Activated CD4-positive, alpha-beta memory T cell treated with anti-CD3 and anti-CD28 coated beads for 36 hours (primary cell): ENCODE data around the gene DNAH9. TPM values are rescaled to one million over a fixed set of nuclear protein-coding genes. Genes with fewer than 3 reads are reported as not detected.
"Not testable (repeated sequence)": the region's sequence is repeated elsewhere in the genome, so short reads cannot be mapped to it uniquely, and the experiment has no call there.

Experiments
- CTCF ChIA-PET: fragments of 350-600 bp; sonication (Branson Sonifier 250); formaldehyde crosslinking; loops from one replicate; lab custom pipeline; 2021; ENCODE audit warnings: antibody characterized with exemption, inconsistent platforms; lab: Charles Lee
- POLR2A ChIA-PET: fragments of 350-600 bp; sonication (Branson Sonifier 250); formaldehyde crosslinking; loops from one replicate; lab custom pipeline; 2021; ENCODE audit warnings: antibody characterized with exemption; lab: Charles Lee
- DNase-seq: peaks from one replicate; pipeline ENCODE4 v3.0.0-alpha.2; 2020
- H3K27ac Mint-ChIP-seq: one replicate; pipeline ENCODE4 v1.8.0; 2021; ENCODE audit warnings: mixed read lengths
- H3K27me3 Mint-ChIP-seq: one replicate; pipeline ENCODE4 v1.8.0; 2021; ENCODE audit warnings: mixed read lengths
- H3K36me3 Mint-ChIP-seq: one replicate; pipeline ENCODE4 v1.8.0; 2021; ENCODE audit warnings: mixed read lengths
- H3K4me1 Mint-ChIP-seq: one replicate; pipeline ENCODE4 v1.8.0; 2021; ENCODE audit warnings: low read depth, mixed read lengths
- H3K4me3 Mint-ChIP-seq: one replicate; pipeline ENCODE4 v1.8.0; 2021; ENCODE audit warnings: mild to moderate bottlenecking, mixed read lengths
- H3K9me3 Mint-ChIP-seq: one replicate; pipeline ENCODE4 v1.8.0; 2021; ENCODE audit warnings: mixed read lengths
- intact Hi-C: fragments of 100-400 bp; cut with micrococcal nuclease; formaldehyde crosslinking; loops from one replicate; pipeline ENCODE4 v1.15.1; 2023
- total RNA-seq, 2 experiments: library from RNA; stranded (reverse); gene quantifications; one replicate each; pipeline ENCODE4 v1.2.3, GENCODE V29; 2021

DNAH9 gene
- total RNA-seq, 2 experiments from 2014 or later = not detected

- DNase-seq, H3K4me3 Mint-ChIP-seq, H3K4me1 Mint-ChIP-seq, CTCF ChIA-PET, H3K36me3 Mint-ChIP-seq, H3K9me3 Mint-ChIP-seq, POLR2A ChIA-PET, H3K27ac Mint-ChIP-seq, intact Hi-C loops, H3K27me3 Mint-ChIP-seq: not testable (repeated sequence)
Measured at GRCh38 chr17:11949571-11949970, 351.3 kb downstream of the DNAH9 start.

DNA sequence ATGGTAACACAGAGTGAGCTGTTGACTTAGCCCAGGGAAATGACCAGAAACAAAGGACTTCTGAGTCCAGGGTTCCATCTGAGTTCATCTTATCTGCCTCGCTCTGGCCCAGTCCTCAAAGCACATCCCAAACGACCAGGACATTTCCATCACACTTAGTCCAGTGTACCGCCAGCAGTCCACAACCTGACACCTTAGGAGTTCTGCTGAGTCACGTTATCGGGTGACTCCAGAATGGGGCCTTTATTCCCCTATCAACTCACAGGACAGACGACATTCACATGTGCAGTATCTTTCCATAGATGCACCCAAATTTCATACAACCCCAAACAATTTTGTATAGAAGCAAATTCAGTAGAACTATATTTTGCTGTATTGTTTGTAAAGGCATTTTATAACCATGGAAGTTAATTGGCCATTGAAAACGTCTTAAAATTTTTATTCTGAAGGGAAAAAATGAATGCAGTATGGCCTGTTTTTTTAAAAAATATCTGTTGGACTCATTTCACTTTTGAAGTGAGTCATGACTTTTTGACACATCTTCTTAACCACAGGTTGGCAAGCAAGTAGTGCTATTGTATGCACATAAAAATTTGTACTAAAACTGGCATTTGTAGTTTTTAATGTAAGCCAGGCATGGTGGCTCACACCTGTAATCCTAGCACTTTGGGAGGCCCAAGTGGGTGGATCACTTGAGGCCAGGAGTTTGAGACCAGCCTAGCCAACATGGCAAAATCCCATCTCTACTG, 352.7 kb downstream of the DNAH9 start:
- ChIA-PET POLR2A (no interaction called here), CTCF (no interaction called here)
- peaks cover 16% of the 10 kb centered on the region for H3K36me3 Mint-ChIP-seq
- no peak overlapping the region for H3K27ac Mint-ChIP-seq
- no peaks in the 10 kb centered on the region for H3K27me3 Mint-ChIP-seq
- intact Hi-C loops = no loop called here
- H3K4me3 Mint-ChIP-seq = no peak overlapping the region
- DNase-seq = no peak
- peaks cover 15% of the 10 kb centered on the region for H3K9me3 Mint-ChIP-seq
- no peaks in the 10 kb centered on the region for H3K4me1 Mint-ChIP-seq

- no peaks in the 10 kb centered on the region for H3K4me1 Mint-ChIP-seq
- no peak for DNase-seq
- no peaks in the 10 kb centered on the region for H3K27me3 Mint-ChIP-seq
- no peak overlapping the region for H3K4me3 Mint-ChIP-seq
- no peak overlapping the region for H3K27ac Mint-ChIP-seq
- peaks cover 25% of the 10 kb centered on the region for H3K36me3 Mint-ChIP-seq
- intact Hi-C loops = no loop called here
- CTCF ChIA-PET = no interaction called here
- H3K9me3 Mint-ChIP-seq = peaks cover 25% of the 10 kb centered on the region
- POLR2A ChIA-PET = no interaction called here
Measured at GRCh38 chr17:11952610-11953009, 354.3 kb downstream of the DNAH9 start.

DNA sequence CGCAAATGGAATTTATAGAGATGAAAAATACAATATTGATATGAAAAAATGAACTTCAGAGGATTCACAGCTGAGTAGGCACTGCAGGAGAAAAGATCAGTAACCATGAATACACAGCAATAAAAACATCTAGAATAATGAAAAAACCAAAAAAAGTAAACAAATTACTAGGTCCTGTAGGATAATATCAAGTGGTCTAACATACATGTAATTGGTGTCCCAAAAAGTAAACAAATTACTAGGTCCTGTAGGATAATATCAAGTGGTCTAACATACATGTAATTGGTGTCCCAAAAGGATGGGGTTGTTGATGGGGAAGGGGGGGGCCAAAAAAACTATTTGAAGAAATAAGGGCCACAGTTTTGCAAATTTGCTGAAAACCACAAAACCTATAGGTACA, 355.7 kb downstream of the DNAH9 start:
- Mint-ChIP-seq H3K27ac (no peak overlapping the region), H3K4me3 (no peak overlapping the region), H3K27me3 (no peaks in the 10 kb centered on the region), H3K4me1 (no peaks in the 10 kb centered on the region), H3K9me3 (peaks cover 34% of the 10 kb centered on the region), H3K36me3 (peaks cover 34% of the 10 kb centered on the region)
- ChIA-PET CTCF (interaction anchor here (0.9 kb wide), 1 partner anchor 18 kb away, joined by 3 read pairs; no protein-coding TSS in a partner anchor), POLR2A (no interaction called here)
- no peak for DNase-seq
- intact Hi-C loops = no loop called here

DNA sequence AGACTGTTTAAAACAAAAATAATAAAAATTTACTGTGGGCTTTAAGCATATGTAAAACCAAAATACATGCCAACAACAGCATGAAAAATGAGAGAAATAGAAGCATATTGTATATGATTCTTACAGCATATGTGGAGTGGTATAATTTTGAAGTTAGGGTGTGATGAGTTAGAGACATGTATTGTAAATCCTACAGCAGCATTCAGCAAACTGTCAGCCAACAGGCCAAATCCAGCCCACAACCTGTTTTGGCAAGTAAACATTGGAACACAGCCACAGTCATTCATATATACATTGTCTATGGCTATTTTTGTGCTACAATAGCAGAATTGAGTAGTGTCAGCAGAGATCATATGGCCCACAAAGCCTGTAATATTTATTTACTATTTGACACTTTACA, 356.7 kb downstream of the DNAH9 start:
- Mint-ChIP-seq H3K27ac (no peak overlapping the region), H3K4me3 (no peak overlapping the region), H3K4me1 (no peaks in the 10 kb centered on the region), H3K27me3 (no peaks in the 10 kb centered on the region), H3K9me3 (peaks cover 34% of the 10 kb centered on the region), H3K36me3 (peaks cover 34% of the 10 kb centered on the region)
- ChIA-PET CTCF (no interaction called here), POLR2A (interaction anchor here (0.7 kb wide), 1 partner anchor 160 kb away, joined by 3 read pairs; no protein-coding TSS in a partner anchor)
- intact Hi-C loops = no loop called here
- DNase-seq = no peak

DNA sequence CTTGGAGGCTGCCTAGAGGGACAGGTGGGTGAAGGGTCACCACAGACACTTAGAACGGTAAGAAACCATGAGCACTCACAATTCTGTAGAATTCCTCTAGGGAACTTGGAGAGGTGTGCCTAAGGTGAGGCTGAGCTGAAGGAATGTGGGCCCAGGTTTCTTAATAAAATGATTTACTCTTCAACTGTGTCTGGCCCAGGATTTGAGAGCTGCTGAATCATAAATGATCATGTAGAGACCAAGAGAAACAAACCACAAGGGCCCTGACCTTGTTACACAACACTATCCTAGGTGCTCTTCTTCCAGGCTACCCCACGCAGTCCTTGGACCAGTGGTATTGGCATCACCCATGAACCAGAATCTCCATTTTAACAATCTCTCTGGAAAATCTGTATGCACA, 371.3 kb downstream of the DNAH9 start:
- H3K27ac Mint-ChIP-seq = no peak overlapping the region
- CTCF ChIA-PET = no interaction called here
- H3K27me3 Mint-ChIP-seq = no peaks in the 10 kb centered on the region
- H3K4me1 Mint-ChIP-seq = no peaks in the 10 kb centered on the region
- H3K4me3 Mint-ChIP-seq = no peak overlapping the region
- intact Hi-C loops = no loop called here
- H3K36me3 Mint-ChIP-seq = peaks cover 59% of the 10 kb centered on the region
- H3K9me3 Mint-ChIP-seq = peaks cover 64% of the 10 kb centered on the region
- POLR2A ChIA-PET = interaction anchor here (0.5 kb wide), 1 partner anchor 512 kb away, joined by 3 read pairs; no protein-coding TSS in a partner anchor
- no peak for DNase-seq

GRCh38 chr17:11972741-11973140, 374.5 kb downstream of the DNAH9 start:
- H3K27me3 Mint-ChIP-seq, CTCF ChIA-PET, intact Hi-C loops, DNase-seq, H3K4me1 Mint-ChIP-seq, H3K4me3 Mint-ChIP-seq, POLR2A ChIA-PET, H3K27ac Mint-ChIP-seq: not testable (repeated sequence)
- peaks cover 53% of the 10 kb centered on the region for H3K36me3 Mint-ChIP-seq
- H3K9me3 Mint-ChIP-seq = peaks cover 36% of the 10 kb centered on the region

GRCh38 chr17:11979795-11980194, 381.5 kb downstream of the DNAH9 start:
- intact Hi-C loops = loop anchor here (10.0 kb wide), 1 partner anchor 1105 kb away; no protein-coding TSS in a partner anchor
- Mint-ChIP-seq H3K27ac (no peak overlapping the region), H3K36me3 (peaks cover 63% of the 10 kb centered on the region), H3K4me1 (no peaks in the 10 kb centered on the region), H3K27me3 (no peaks in the 10 kb centered on the region), H3K9me3 (no peaks in the 10 kb centered on the region), H3K4me3 (no peak overlapping the region)
- no peak for DNase-seq
- ChIA-PET POLR2A (no interaction called here), CTCF (no interaction called here)

GRCh38 chr17:11980813-11981212, 382.5 kb downstream of the DNAH9 start:
- DNase-seq = no peak
- ChIA-PET POLR2A (no interaction called here), CTCF (no interaction called here)
- Mint-ChIP-seq H3K27ac (no peak overlapping the region), H3K9me3 (no peaks in the 10 kb centered on the region), H3K4me1 (no peaks in the 10 kb centered on the region), H3K36me3 (peaks cover 58% of the 10 kb centered on the region), H3K4me3 (no peak overlapping the region), H3K27me3 (no peaks in the 10 kb centered on the region)
- intact Hi-C loops = loop anchor here (10.0 kb wide), 1 partner anchor 1106 kb away; no protein-coding TSS in a partner anchor

GRCh38 chr17:11981862-11982261, 383.6 kb downstream of the DNAH9 start:
- peaks cover 57% of the 10 kb centered on the region for H3K36me3 Mint-ChIP-seq
- intact Hi-C loops = loop anchor here (10.0 kb wide), 1 partner anchor 1107 kb away; no protein-coding TSS in a partner anchor
- ChIA-PET CTCF (no interaction called here), POLR2A (no interaction called here)
- H3K4me3 Mint-ChIP-seq = no peak overlapping the region
- H3K4me1 Mint-ChIP-seq = no peaks in the 10 kb centered on the region
- H3K9me3 Mint-ChIP-seq = no peaks in the 10 kb centered on the region
- DNase-seq = no peak
- no peak overlapping the region for H3K27ac Mint-ChIP-seq
- H3K27me3 Mint-ChIP-seq = no peaks in the 10 kb centered on the region

DNA sequence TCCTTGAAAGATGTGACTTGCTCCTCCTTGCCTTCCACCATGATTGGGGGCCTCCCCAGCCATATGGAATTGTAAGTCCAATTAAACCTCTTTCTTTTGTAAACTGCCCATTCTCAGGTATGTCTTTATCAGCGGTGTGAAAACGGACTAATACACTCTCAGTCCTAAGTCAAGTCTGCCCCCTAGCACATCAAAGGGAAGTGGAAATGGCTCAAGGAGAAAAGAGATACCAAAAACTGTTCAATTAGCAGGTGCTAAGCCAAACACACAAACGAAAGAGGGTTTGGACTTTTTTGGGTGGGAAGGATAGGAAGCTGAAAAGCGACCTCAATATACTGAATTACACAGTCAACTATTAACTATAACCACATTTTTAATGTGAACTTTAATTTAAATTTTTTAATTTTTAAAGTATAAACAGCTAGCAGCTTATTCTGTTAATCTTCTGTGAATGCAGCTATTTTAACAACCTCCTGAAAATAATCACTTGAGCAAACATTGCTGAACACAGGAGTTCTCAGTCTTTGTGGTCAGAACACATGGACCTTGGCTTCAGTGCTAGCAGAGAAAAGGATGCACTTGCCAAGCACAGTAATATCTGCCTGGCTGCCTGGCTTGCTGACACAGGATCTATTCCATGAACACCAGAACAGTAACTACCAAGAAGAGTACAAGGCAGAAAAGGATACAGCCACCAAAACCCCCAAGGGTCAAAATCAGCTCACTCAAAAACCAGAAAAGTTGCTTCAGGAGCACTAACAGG, 388.1 kb downstream of the DNAH9 start:
- no peak overlapping the region for H3K4me3 Mint-ChIP-seq
- no peaks in the 10 kb centered on the region for H3K9me3 Mint-ChIP-seq
- ChIA-PET CTCF (interaction anchor here (0.7 to 1.7 kb wide), 5 partner anchors 9 to 1111 kb away, joined by 3 to 6 read pairs (median 3); no protein-coding TSS in a partner anchor), POLR2A (interaction anchor here (1.1 kb wide), 1 partner anchor 10 kb away, joined by 3 read pairs; the partner anchor contains the start of gene ZNF18)
- intact Hi-C loops = loop anchor here (10.0 kb wide), 1 partner anchor 1112 kb away; no protein-coding TSS in a partner anchor
- no peak for DNase-seq
- no peak overlapping the region for H3K27ac Mint-ChIP-seq
- peaks cover 64% of the 10 kb centered on the region for H3K36me3 Mint-ChIP-seq
- H3K27me3 Mint-ChIP-seq = no peaks in the 10 kb centered on the region
- peaks cover 4% of the 10 kb centered on the region for H3K4me1 Mint-ChIP-seq

DNA sequence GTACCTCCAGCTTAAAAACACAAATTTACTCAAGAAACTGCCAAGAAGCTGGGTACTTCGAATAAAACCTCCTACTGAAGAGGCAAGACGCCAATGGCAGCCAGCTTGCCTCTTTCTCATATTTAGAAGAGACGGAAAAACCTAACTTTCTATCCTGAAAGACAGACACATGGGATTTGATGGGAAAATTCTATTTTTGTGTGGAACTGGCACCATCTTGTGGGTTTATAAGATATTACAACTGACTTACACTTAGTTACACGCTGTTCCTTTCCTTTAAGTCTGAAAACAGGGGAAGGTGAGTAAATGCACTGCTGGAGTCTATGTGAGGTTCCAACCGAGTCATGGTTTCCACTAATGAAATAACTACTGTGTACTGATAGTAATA, 388.7 kb downstream of the DNAH9 start:
- H3K4me3 Mint-ChIP-seq = no peak overlapping the region
- no peak overlapping the region for H3K27ac Mint-ChIP-seq
- no peaks in the 10 kb centered on the region for H3K27me3 Mint-ChIP-seq
- no peak for DNase-seq
- H3K4me1 Mint-ChIP-seq = peaks cover 4% of the 10 kb centered on the region
- H3K36me3 Mint-ChIP-seq = peaks cover 60% of the 10 kb centered on the region
- H3K9me3 Mint-ChIP-seq = no peaks in the 10 kb centered on the region
- intact Hi-C loops = loop anchor here (10.0 kb wide), 1 partner anchor 1112 kb away; no protein-coding TSS in a partner anchor
- ChIA-PET CTCF (interaction anchor here (0.7 to 1.7 kb wide), 5 partner anchors 10 to 1111 kb away, joined by 3 to 6 read pairs (median 3); no protein-coding TSS in a partner anchor), POLR2A (interaction anchor here (1.1 kb wide), 1 partner anchor 10 kb away, joined by 3 read pairs; the partner anchor contains the start of gene ZNF18)
